K562 (cell line): Measurements from ENCODE around the gene PPM1H. TPM values are rescaled to one million over a fixed set of nuclear protein-coding genes. Genes with fewer than 3 reads are reported as not detected.

ENCODE experiments used
- ATAC-seq: fragments of 200-7000 bp; cut with Tn5 transposase; 3 replicates; pipeline ENCODE4 v1.9.1; 2020; ENCODE audit warnings: moderate library complexity
- BruUV-seq: library from RNA; stranded (reverse); fragments of 400-500 nt; replicated peaks from 2 replicates; lab custom pipeline; 2021; lab: Mats Ljungman, UMichigan
- CTCF ChIA-PET: fragments of 300-600 bp; formaldehyde crosslinking; extraction: SDS; loops from one replicate; lab custom pipeline; 2021; ENCODE audit warnings: low intra/inter-chr PET ratio; lab: Yijun Ruan, JAX
- POLR2A ChIA-PET: fragments of 300-600, 350-650 bp; sonication (Branson Sonifier 250); formaldehyde crosslinking; extraction: SDS; loops from one replicate; lab custom pipeline; 2021; ENCODE audit warnings: antibody characterized with exemption, inconsistent platforms; lab: Yijun Ruan, JAX
- DNase-seq, 4 experiments: peaks; one replicate each; pipeline versions ENCODE4 v3.0.0 to v3.0.0-alpha.2; 2011 to 2018; ENCODE audit warnings: low spot score in 3 of 4, mixed read lengths in 3 of 4; ENCODE audit errors: extremely low read depth in 1 of 4
- FAIRE-seq: peaks from 2 replicates; lab custom pipeline; 2011; peaks lifted over from hg19 to GRCh38; lab: Jason Lieb, UNC
- H2AFZ ChIP-seq: 2 replicates; pipeline ENCODE4 v1.6.0; 2011; ENCODE audit warnings: low read depth, low read length, control low read depth, inconsistent platforms
- H3K27ac ChIP-seq: fragments of 200-600 bp; 3 replicates; pipeline ENCODE4 v1.8.0; 2011; ENCODE audit warnings: low read depth, mild to moderate bottlenecking, control low read depth, inconsistent platforms, low read length, moderate library complexity, mixed read lengths; ENCODE audit errors: extremely low read depth
- H3K27me3 ChIP-seq, 2 experiments: fragments of 300-600 bp in 1 of 2; 2 replicates in 1 of 2; 3 replicates in 1 of 2; pipeline versions ENCODE4 v1.6.0 to v1.8.0; 2011; ENCODE audit warnings: inconsistent platforms in 2 of 2, low read length in 2 of 2, mild to moderate bottlenecking in 1 of 2, mixed read lengths in 1 of 2, moderate library complexity in 1 of 2; ENCODE audit not compliant: control insufficient read depth in 2 of 2, insufficient read depth in 2 of 2
- H3K36me3 ChIP-seq: fragments of 300-600 bp; 3 replicates; pipeline ENCODE4 v1.8.0; 2011; ENCODE audit warnings: mild to moderate bottlenecking, low read length, inconsistent platforms; ENCODE audit not compliant: control insufficient read depth, insufficient read depth
- H3K4me1 ChIP-seq, 2 experiments: fragments of 200-600 bp in 1 of 2; replicated peaks in 1 of 2; 2 replicates in 1 of 2; 3 replicates in 1 of 2; pipeline versions ENCODE4 v1.5.1 to v1.8.0; 2011; ENCODE audit warnings: inconsistent platforms in 2 of 2, low read length in 2 of 2, mild to moderate bottlenecking in 1 of 2, mixed read lengths in 1 of 2, moderate library complexity in 1 of 2; ENCODE audit not compliant: control insufficient read depth in 2 of 2, insufficient read depth in 2 of 2
- H3K4me2 ChIP-seq: 2 replicates; pipeline ENCODE4 v1.6.1; 2011; ENCODE audit warnings: low read length, control low read depth, inconsistent platforms, mixed read lengths; ENCODE audit not compliant: insufficient read depth
- H3K4me3 ChIP-seq: fragments of 200-600 bp; sonication (generic), shearing (Covaris generic); 2 replicates; pipeline ENCODE4 v1.5.1; 2016; ENCODE audit warnings: control low read depth, inconsistent platforms
- H3K79me2 ChIP-seq: fragments of 200-600 bp; 3 replicates; pipeline ENCODE4 v1.8.0; 2011; ENCODE audit warnings: low read length, inconsistent platforms; ENCODE audit not compliant: control insufficient read depth, insufficient read depth
- H3K9ac ChIP-seq, 2 experiments: 2 replicates each; pipeline versions ENCODE4 v1.6.0 to v1.6.1; 2011; ENCODE audit warnings: low read depth in 2 of 2, low read length in 2 of 2, control low read depth in 1 of 2, inconsistent platforms in 1 of 2, mild to moderate bottlenecking in 1 of 2, mixed read lengths in 1 of 2; ENCODE audit not compliant: insufficient read depth in 1 of 2
- H3K9me1 ChIP-seq: one replicate; pipeline ENCODE4 v1.6.0; 2011; ENCODE audit warnings: inconsistent platforms, mild to moderate bottlenecking, low read length, moderate library complexity; ENCODE audit not compliant: control insufficient read depth, insufficient read depth
- H3K9me3 ChIP-seq: replicated peaks from 2 replicates; pipeline ENCODE4 v1.5.1; 2011; ENCODE audit warnings: low read depth, low read length, inconsistent platforms; ENCODE audit not compliant: control insufficient read depth, insufficient read depth
- H4K20me1 ChIP-seq: replicated peaks from 2 replicates; pipeline ENCODE4 v1.6.1; 2011; ENCODE audit warnings: low read length, inconsistent platforms, mixed read lengths; ENCODE audit not compliant: control insufficient read depth, insufficient read depth
- GABPB2 ChIP-seq: fragments of 250-450 bp; sonication (Bioruptor Pico); conservative IDR thresholded peaks from 2 replicates; pipeline ENCODE4 v1.5.1; 2021; ENCODE audit warnings: mild to moderate bottlenecking
- NCOA6 ChIP-seq: fragments of 450-650 bp; IDR thresholded peaks from 2 replicates; pipeline ENCODE4 v1.6.1; 2017; ENCODE audit warnings: mild to moderate bottlenecking
- NFRKB ChIP-seq: fragments of 450-650 bp; IDR thresholded peaks from 2 replicates; pipeline ENCODE4 v1.6.1; 2016; ENCODE audit warnings: low read depth
- NR4A1 ChIP-seq, 2 experiments: fragments of 250-450 bp in 1 of 2; fragments of 450-650 bp in 1 of 2; sonication (Bioruptor Pico) in 1 of 2; IDR thresholded peaks; 2 replicates each; pipeline versions ENCODE4 v1.4.0 to v1.6.1; 2016 to 2020; ENCODE audit warnings: mild to moderate bottlenecking in 2 of 2, missing compliant biosample characterization in 1 of 2, missing genetic modification characterization in 1 of 2, moderate library complexity in 1 of 2
- TBP ChIP-seq: optimal IDR thresholded peaks from 2 replicates; pipeline ENCODE3; 2011; ENCODE audit warnings: low read depth, low read length, improper control_type of control experiment
- WGBS: fragments of 100-300 bp; shearing (Covaris generic); methylation state at CpG from one replicate; pipeline ENCODE4 v1.1.6; 2016; ENCODE audit warnings: low coverage, mixed read lengths; ENCODE audit not compliant: insufficient coverage; ENCODE audit errors: missing lambda C conversion rate; 5-methylcytosine and 5-hydroxymethylcytosine counted together
- in situ Hi-C: fragments of 300-500 bp; cut with MboI; formaldehyde crosslinking; loops from 4 replicates; pipeline ENCODE4 v1.15.0; 2018; ENCODE audit warnings: inconsistent platforms, mixed read lengths
- intact Hi-C: fragments of 100-400 bp; cut with micrococcal nuclease; formaldehyde crosslinking; loops from 2 replicates; pipeline ENCODE4 v1.14.2; 2022
- polyA plus RNA-seq, 8 experiments: library from polyadenylated mRNA; depleted of rRNA in 4 of 8; stranded (reverse) in 5 of 8; unstranded in 3 of 8; fragments of >200 nt; fragmentation: Nextera tagmentation in 2 of 8; fragmentation: Illumina TruSeq in 1 of 8; extraction: Ambion mirVana in 2 of 8; extraction: Trizol in 1 of 8; gene quantifications; 2 replicates each; pipeline versions ENCODE4 v1.2.1 to v1.2.3, GENCODE V29; 2011 to 2014; ENCODE audit warnings: inconsistent platforms in 1 of 8, missing spikeins in 1 of 8
- total RNA-seq, 7 experiments: library from RNA; depleted of rRNA in 6 of 7; stranded (reverse); fragments of >200 nt in 6 of 7; fragmentation: Illumina TruSeq in 2 of 7; extraction: Trizol in 2 of 7; gene quantifications; 2 replicates each; pipeline versions ENCODE4 v1.2.1 to v1.2.3, GENCODE V29; 2011 to 2021; ENCODE audit warnings: low replicate concordance in 1 of 7

PPM1H gene
- total and polyA plus RNA-seq, 9 of the 15 experiments (the other 6 are each of a cell fraction or from before 2014, with no cell fraction given), result 5.3 to 29.3 (median 11.3) TPM

- no peaks in the 10 kb centered on the region for H3K27me3 ChIP-seq
- no peaks in the 10 kb centered on the region for H4K20me1 ChIP-seq
- no peaks in the 10 kb centered on the region; a peak in 3 of 5 replicates for H3K4me1 ChIP-seq
- H3K36me3 ChIP-seq, result peaks cover 12% of the 10 kb centered on the region; the same call in 1 of the 3 replicates
- intact Hi-C loops, result no loop called here
- no TSS peak for BruUV-seq
- no peak overlapping the region for H3K4me3 ChIP-seq
- H3K79me2 ChIP-seq, result no peaks in the 10 kb centered on the region
- H3K27ac ChIP-seq, result no peak overlapping the region
- ATAC-seq (no peak), FAIRE-seq (no peak), DNase-seq (no peak)
- POLR2A ChIA-PET, result interaction anchor here (1.1 to 1.4 kb wide), 2 partner anchors 13 to 20 kb away, joined by 3 to 5 read pairs; no protein-coding TSS in a partner anchor
- 49% methylated on average over 6 of the region's 6 CpGs for WGBS
- H3K4me2 ChIP-seq, result no peak overlapping the region
- no peaks in the 10 kb centered on the region for H3K9me3 ChIP-seq
- H3K9ac ChIP-seq, result no peak overlapping the region
- TF ChIP-seq TBP (no peak), NFRKB (no peak), NR4A1 (CRISPR knock-in tag; IDR thresholded peaks at IDR 0.05) (no peak), NR4A1 (tag; IDR thresholded peaks at IDR 0.05) (no peak), GABPB2 (CRISPR knock-in tag) (no peak), NCOA6 (no peak)
- no peak overlapping the region for H2AFZ ChIP-seq
- in situ Hi-C loops, result no loop called here
- CTCF ChIA-PET, result no interaction called here
- no peaks in the 10 kb centered on the region for H3K9me1 ChIP-seq
Observed at GRCh38 chr12:62787023-62787422, 147.9 kb downstream of the PPM1H start.
